Endothelial cell of umbilical vein (primary cell): Measurements from ENCODE around the gene SYNPR. TPM values are rescaled to one million over a fixed set of nuclear protein-coding genes. Genes with fewer than 3 reads are reported as not detected.

Experiments
- BruUV-seq: library from RNA; stranded (reverse); fragments of 400-500 nt; replicated peaks from 2 replicates; lab custom pipeline; 2021; lab: Mats Ljungman, UMichigan
- CTCF ChIA-PET: fragments of 300-600, 350-600 bp; sonication (Branson Sonifier 250); formaldehyde crosslinking; loops from one replicate; lab custom pipeline; 2021; ENCODE audit warnings: antibody characterized with exemption, inconsistent platforms; lab: Charles Lee
- POLR2A ChIA-PET: fragments of 300-600, 350-600 bp; sonication (Branson Sonifier 250); formaldehyde crosslinking; loops from one replicate; lab custom pipeline; 2021; ENCODE audit warnings: antibody characterized with exemption, inconsistent platforms; lab: Charles Lee
- DNase-seq: peaks from one replicate; pipeline ENCODE4 v3.0.0-alpha.2; 2011; ENCODE audit warnings: low read depth, low spot score
- FAIRE-seq: peaks from 2 replicates; lab custom pipeline; 2011; peaks lifted over from hg19 to GRCh38; lab: Jason Lieb, UNC
- H2AFZ ChIP-seq: 2 replicates; pipeline ENCODE4 v1.6.0; 2012; ENCODE audit warnings: low read depth, low read length, control low read depth, inconsistent platforms
- H3K27ac ChIP-seq: 2 replicates; pipeline ENCODE4 v1.5.1; 2011; ENCODE audit warnings: low read depth, mild to moderate bottlenecking, control low read depth, low read length, moderate library complexity; ENCODE audit not compliant: insufficient read depth
- H3K27me3 ChIP-seq, 2 experiments: 2 replicates each; pipeline versions ENCODE4 v1.6.0 to v1.6.1; 2011; ENCODE audit warnings: low read length in 2 of 2, mixed read lengths in 1 of 2; ENCODE audit not compliant: control insufficient read depth in 2 of 2, insufficient read depth in 2 of 2
- H3K36me3 ChIP-seq, 2 experiments: 2 replicates in 1 of 2; 3 replicates in 1 of 2; pipeline ENCODE4 v1.5.1; 2011; ENCODE audit warnings: low read length in 2 of 2, mild to moderate bottlenecking in 1 of 2, moderate library complexity in 1 of 2; ENCODE audit not compliant: control insufficient read depth in 2 of 2, insufficient read depth in 2 of 2; ENCODE audit errors: extremely low read depth in 1 of 2
- H3K4me1 ChIP-seq: 3 replicates; pipeline ENCODE4 v1.5.1; 2011; ENCODE audit warnings: mild to moderate bottlenecking, low read length; ENCODE audit not compliant: control insufficient read depth, insufficient read depth; ENCODE audit errors: extremely low read depth
- H3K4me2 ChIP-seq: 2 replicates; pipeline ENCODE4 v1.6.1; 2011; ENCODE audit warnings: low read length, control low read depth, mixed read lengths; ENCODE audit not compliant: insufficient read depth
- H3K4me3 ChIP-seq, 3 experiments: fragments of 200-600 bp in 1 of 3; sonication (generic), shearing (Covaris generic) in 1 of 3; replicated peaks in 1 of 3; 2 replicates each; pipeline ENCODE4 v1.5.1; 2011 to 2016; ENCODE audit warnings: control low read depth in 3 of 3, low read length in 3 of 3, mild to moderate bottlenecking in 2 of 3, inconsistent platforms in 1 of 3, low read depth in 1 of 3, moderate library complexity in 1 of 3; ENCODE audit not compliant: insufficient read depth in 1 of 3
- H3K79me2 ChIP-seq: 2 replicates; pipeline ENCODE4 v1.6.0; 2012; ENCODE audit warnings: low read length, inconsistent platforms; ENCODE audit not compliant: control insufficient read depth, insufficient read depth
- H3K9ac ChIP-seq: replicated peaks from 2 replicates; pipeline ENCODE3; 2011; ENCODE audit warnings: low read length, control low read depth; ENCODE audit not compliant: insufficient read depth; ENCODE audit errors: extremely low read depth
- H3K9me1 ChIP-seq: replicated peaks from 3 replicates; pipeline ENCODE4 v1.6.0; 2011; ENCODE audit warnings: mild to moderate bottlenecking, low read length; ENCODE audit not compliant: control insufficient read depth, insufficient read depth; ENCODE audit errors: extremely low read depth
- H3K9me3 ChIP-seq: replicated peaks from 2 replicates; pipeline ENCODE4 v1.5.1; 2012; ENCODE audit warnings: low read length, inconsistent platforms; ENCODE audit not compliant: control insufficient read depth, insufficient read depth
- H4K20me1 ChIP-seq: replicated peaks from 2 replicates; pipeline ENCODE3; 2011; ENCODE audit warnings: mild to moderate bottlenecking, low read length; ENCODE audit not compliant: control insufficient read depth, insufficient read depth; ENCODE audit errors: extremely low read depth
- EZH2 ChIP-seq: IDR thresholded peaks from 2 replicates; pipeline ENCODE4 v1.6.1; 2012; ENCODE audit warnings: borderline replicate concordance, low read depth, mild to moderate bottlenecking, moderate library complexity, low read length, inconsistent platforms; ENCODE audit not compliant: severe bottlenecking
- FOS ChIP-seq: IDR thresholded peaks from 2 replicates; pipeline ENCODE4 v1.6.1; 2011; ENCODE audit warnings: mild to moderate bottlenecking, low read length, moderate library complexity, borderline replicate concordance; ENCODE audit not compliant: insufficient read depth
- GATA2 ChIP-seq: IDR thresholded peaks from 2 replicates; pipeline ENCODE4 v1.7.0; 2011; ENCODE audit warnings: low read depth, mild to moderate bottlenecking, moderate library complexity, mixed read lengths, low read length; ENCODE audit not compliant: insufficient read length, insufficient read depth
- JUN ChIP-seq: IDR thresholded peaks from 2 replicates; pipeline ENCODE4 v1.6.1; 2011; ENCODE audit warnings: borderline replicate concordance, low read depth; ENCODE audit not compliant: insufficient read length, insufficient read depth
- MYC ChIP-seq: IDR thresholded peaks from one replicate; pipeline ENCODE4 v1.6.1; 2011; ENCODE audit warnings: mild to moderate bottlenecking, low read depth, low read length
- POLR2A ChIP-seq: IDR thresholded peaks from 2 replicates; pipeline ENCODE4 v1.6.1; 2012; ENCODE audit warnings: low read depth, mild to moderate bottlenecking, control low read depth, low read length
- POLR2AphosphoS5 ChIP-seq: IDR thresholded peaks from 2 replicates; pipeline ENCODE4 v1.6.1; 2012; ENCODE audit warnings: low read depth, mild to moderate bottlenecking, control low read depth, low read length, moderate library complexity; ENCODE audit not compliant: insufficient read depth
- dilution Hi-C: fragments of 300-500 bp; cut with MboI; formaldehyde crosslinking; loops from one replicate; pipeline ENCODE4 v1.15.0; 2019; ENCODE audit warnings: low sequenced_read_pairs; ENCODE audit not compliant: extremely low pct_ligation_motif_present
- intact Hi-C: fragments of 100-400 bp; cut with micrococcal nuclease; formaldehyde crosslinking; loops from one replicate; pipeline ENCODE4 v1.10.0; 2022
- polyA plus RNA-seq, 4 experiments: library from polyadenylated mRNA; depleted of rRNA in 3 of 4; stranded (reverse) in 3 of 4; unstranded in 1 of 4; fragments of >200 nt; gene quantifications; 2 replicates each; pipeline versions ENCODE4 v1.2.1 to v1.2.3, GENCODE V29; 2011 to 2012; ENCODE audit warnings: missing spikeins in 1 of 4
- total RNA-seq: library from RNA; stranded (reverse); gene quantifications from 2 replicates; pipeline ENCODE4 v1.2.3, GENCODE V29; 2021
- TF ChIP-seq, protein P1 (sequence below), 2 donors: IDR thresholded peaks; 1 replicate in 1 of 2; 2 replicates in 1 of 2; pipeline ENCODE4 v1.5.1; 2011; ENCODE audit warnings: low read length in 2 of 2, mild to moderate bottlenecking in 2 of 2, moderate library complexity in 2 of 2, control low read depth in 1 of 2, inconsistent platforms in 1 of 2, low read depth in 1 of 2; ENCODE audit not compliant: insufficient read depth in 1 of 2; ENCODE audit errors: extremely low read depth in 1 of 2

Gene SYNPR
- total and polyA plus RNA-seq, 2 donors (not counting 3 experiments of a cell fraction or from before 2014, with no cell fraction given), result not detected

DNA sequence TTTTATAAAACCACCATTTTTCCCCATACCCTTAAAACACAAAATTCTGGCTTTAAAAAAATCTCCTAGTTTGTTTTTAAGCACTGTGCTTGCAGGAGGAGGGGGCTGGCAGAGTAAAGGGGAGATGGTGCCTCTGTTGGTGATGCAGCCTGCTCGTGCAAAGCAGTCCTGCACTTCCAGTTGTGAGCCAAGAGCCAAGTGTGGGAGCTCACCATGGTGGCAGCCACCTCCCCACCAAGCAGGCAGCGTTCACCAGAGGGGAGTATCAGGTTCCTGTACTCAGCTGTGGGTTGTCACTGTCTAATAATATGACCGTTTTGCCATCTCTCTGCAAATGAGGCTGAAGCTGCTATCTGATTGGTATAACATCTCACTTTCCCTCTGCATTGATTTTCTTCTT lies 164.8 kb downstream of the SYNPR start:
- CTCF ChIA-PET, result no interaction called here
- DNase-seq (no peak), FAIRE-seq (no peak)
- H4K20me1 ChIP-seq, result no peaks in the 10 kb centered on the region
- no peak overlapping the region for H3K4me2 ChIP-seq
- no TSS peak for BruUV-seq
- no peak overlapping the region for H2AFZ ChIP-seq
- H3K36me3 ChIP-seq, result no peaks in the 10 kb centered on the region
- no peak overlapping the region for H3K4me3 ChIP-seq
- H3K27me3 ChIP-seq, result no peaks in the 10 kb centered on the region
- H3K9me1 ChIP-seq, result no peaks in the 10 kb centered on the region
- no peak overlapping the region for H3K9ac ChIP-seq
- H3K27ac ChIP-seq, result no peak overlapping the region
- POLR2A ChIA-PET, result no interaction called here
- H3K9me3 ChIP-seq, result no peaks in the 10 kb centered on the region
- no peaks in the 10 kb centered on the region for H3K4me1 ChIP-seq
- intact Hi-C loops (no loop called here), dilution Hi-C loops (no loop called here)
- H3K79me2 ChIP-seq, result no peaks in the 10 kb centered on the region
- TF ChIP-seq POLR2A (no peak), MYC (no peak), POLR2AphosphoS5 (no peak), GATA2 (no peak), FOS (no peak), EZH2 (no peak), JUN (no peak)
- TF ChIP-seq, protein P1, sequence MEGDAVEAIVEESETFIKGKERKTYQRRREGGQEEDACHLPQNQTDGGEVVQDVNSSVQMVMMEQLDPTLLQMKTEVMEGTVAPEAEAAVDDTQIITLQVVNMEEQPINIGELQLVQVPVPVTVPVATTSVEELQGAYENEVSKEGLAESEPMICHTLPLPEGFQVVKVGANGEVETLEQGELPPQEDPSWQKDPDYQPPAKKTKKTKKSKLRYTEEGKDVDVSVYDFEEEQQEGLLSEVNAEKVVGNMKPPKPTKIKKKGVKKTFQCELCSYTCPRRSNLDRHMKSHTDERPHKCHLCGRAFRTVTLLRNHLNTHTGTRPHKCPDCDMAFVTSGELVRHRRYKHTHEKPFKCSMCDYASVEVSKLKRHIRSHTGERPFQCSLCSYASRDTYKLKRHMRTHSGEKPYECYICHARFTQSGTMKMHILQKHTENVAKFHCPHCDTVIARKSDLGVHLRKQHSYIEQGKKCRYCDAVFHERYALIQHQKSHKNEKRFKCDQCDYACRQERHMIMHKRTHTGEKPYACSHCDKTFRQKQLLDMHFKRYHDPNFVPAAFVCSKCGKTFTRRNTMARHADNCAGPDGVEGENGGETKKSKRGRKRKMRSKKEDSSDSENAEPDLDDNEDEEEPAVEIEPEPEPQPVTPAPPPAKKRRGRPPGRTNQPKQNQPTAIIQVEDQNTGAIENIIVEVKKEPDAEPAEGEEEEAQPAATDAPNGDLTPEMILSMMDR (IDR thresholded peaks at IDR 0.05; ENCODE audit: extremely low read depth in 1 of 2, insufficient read depth in 1 of 2, low read depth in 1 of 2, low read length in 2 of 2), result no peak
